ENCODE data around the gene PHOSPHO2. TPM values are rescaled to one million over a fixed set of nuclear protein-coding genes. Genes with fewer than 3 reads are reported as not detected.

PHOSPHO2 gene
- total RNA-seq, 1 donor from 2014 or later, result 11.8 TPM

Small RNA genes within 50 kb of the gene (small RNA-seq; reads per million reads assigned to genes)
- gene RF00432, result not detected

Other genes with a start within 250 kb of the PHOSPHO2 start
- 12.6 TPM for gene BBS5, start 215.0 kb upstream of the PHOSPHO2 start, total RNA-seq
- gene KLHL41, start 184.8 kb upstream of the PHOSPHO2 start, total RNA-seq, result 4.1 TPM
- 110 TPM for gene FASTKD1, start 120.6 kb upstream of the PHOSPHO2 start, total RNA-seq
- gene PPIG, start 110.1 kb upstream of the PHOSPHO2 start, total RNA-seq, result 43.6 TPM
- 5.3 TPM for gene CFAP210, start 64 bp upstream of the PHOSPHO2 start, total RNA-seq
- 153 TPM for gene KLHL23, start 39.4 kb downstream of the PHOSPHO2 start, total RNA-seq
- 89.3 TPM for gene SSB, start 104.4 kb downstream of the PHOSPHO2 start, total RNA-seq
- gene METTL5, start 130.4 kb downstream of the PHOSPHO2 start, total RNA-seq, result 39.5 TPM
- 109 TPM for gene UBR3, start 133.0 kb downstream of the PHOSPHO2 start, total RNA-seq

Measured in frontal cortex (tissue), 1 donor.